Measurements from ENCODE around the gene LDLRAD4.

LDLRAD4 gene

GRCh38 chr18:13514558-13514957 lies 296.0 kb downstream of the LDLRAD4 start:
- no peak for DNase-seq (ENCODE audit: low read depth)

GRCh38 chr18:13516855-13517254 lies 298.3 kb downstream of the LDLRAD4 start:
- DNase-seq (ENCODE audit: low read depth), result no peak

GRCh38 chr18:13517369-13517768 lies 298.8 kb downstream of the LDLRAD4 start:
- DNase-seq (ENCODE audit: low read depth), result no peak

GRCh38 chr18:13518382-13518781 lies 299.8 kb downstream of the LDLRAD4 start:
- DNase-seq (ENCODE audit: low read depth), result no peak

- DNase-seq (ENCODE audit: low read depth), result no peak
Measured at GRCh38 chr18:13520306-13520705, 301.7 kb downstream of the LDLRAD4 start.

- DNase-seq (ENCODE audit: low read depth), result no peak
Measured at GRCh38 chr18:13520741-13521140, 302.2 kb downstream of the LDLRAD4 start.

GRCh38 chr18:13521418-13521817 lies 302.9 kb downstream of the LDLRAD4 start:
- DNase-seq (ENCODE audit: low read depth), result no peak

GRCh38 chr18:13522256-13522655 lies 303.7 kb downstream of the LDLRAD4 start:
- DNase-seq (ENCODE audit: low read depth), result no peak

- no peak for DNase-seq (ENCODE audit: low read depth)
Measured at GRCh38 chr18:13522861-13523660, 304.5 kb downstream of the LDLRAD4 start.

GRCh38 chr18:13524054-13524453 lies 305.5 kb downstream of the LDLRAD4 start:
- DNase-seq (ENCODE audit: low read depth), result no peak

GRCh38 chr18:13524811-13525210 lies 306.3 kb downstream of the LDLRAD4 start:
- no peak for DNase-seq (ENCODE audit: low read depth)

- DNase-seq (ENCODE audit: low read depth), result no peak
Measured at GRCh38 chr18:13525381-13526029, 306.9 kb downstream of the LDLRAD4 start.

- no peak for DNase-seq (ENCODE audit: low read depth)
Measured at GRCh38 chr18:13526519-13526918, 308.0 kb downstream of the LDLRAD4 start.

GRCh38 chr18:13527256-13527655 lies 308.7 kb downstream of the LDLRAD4 start:
- no peak for DNase-seq (ENCODE audit: low read depth)

GRCh38 chr18:13527730-13528129 lies 309.2 kb downstream of the LDLRAD4 start:
- no peak for DNase-seq (ENCODE audit: low read depth)

GRCh38 chr18:13528739-13529392 lies 310.3 kb downstream of the LDLRAD4 start:
- DNase-seq (ENCODE audit: low read depth), result no peak

- DNase-seq (ENCODE audit: low read depth), result no peak
Measured at GRCh38 chr18:13530033-13530878, 311.7 kb downstream of the LDLRAD4 start.

GRCh38 chr18:13530879-13531387 lies 312.4 kb downstream of the LDLRAD4 start:
- no peak for DNase-seq (ENCODE audit: low read depth)

- no peak for DNase-seq (ENCODE audit: low read depth)
Measured at GRCh38 chr18:13531681-13532325, 313.2 kb downstream of the LDLRAD4 start.

- no peak for DNase-seq (ENCODE audit: low read depth)
Measured at GRCh38 chr18:13532406-13533075, 314.0 kb downstream of the LDLRAD4 start.

- no peak for DNase-seq (ENCODE audit: low read depth)
Measured at GRCh38 chr18:13534631-13535030, 316.1 kb downstream of the LDLRAD4 start.
